Stimulated activated naive CD4-positive, alpha-beta T cell treated with Interleukin-2 at 50 U/mL for 16 hours (primary cell): ENCODE data around the gene RBM4B.

Experiments used
- DNase-seq: peaks from one replicate; lab custom pipeline; 2025; lab: John Stamatoyannopoulos, UW

Gene RBM4B

DNA sequence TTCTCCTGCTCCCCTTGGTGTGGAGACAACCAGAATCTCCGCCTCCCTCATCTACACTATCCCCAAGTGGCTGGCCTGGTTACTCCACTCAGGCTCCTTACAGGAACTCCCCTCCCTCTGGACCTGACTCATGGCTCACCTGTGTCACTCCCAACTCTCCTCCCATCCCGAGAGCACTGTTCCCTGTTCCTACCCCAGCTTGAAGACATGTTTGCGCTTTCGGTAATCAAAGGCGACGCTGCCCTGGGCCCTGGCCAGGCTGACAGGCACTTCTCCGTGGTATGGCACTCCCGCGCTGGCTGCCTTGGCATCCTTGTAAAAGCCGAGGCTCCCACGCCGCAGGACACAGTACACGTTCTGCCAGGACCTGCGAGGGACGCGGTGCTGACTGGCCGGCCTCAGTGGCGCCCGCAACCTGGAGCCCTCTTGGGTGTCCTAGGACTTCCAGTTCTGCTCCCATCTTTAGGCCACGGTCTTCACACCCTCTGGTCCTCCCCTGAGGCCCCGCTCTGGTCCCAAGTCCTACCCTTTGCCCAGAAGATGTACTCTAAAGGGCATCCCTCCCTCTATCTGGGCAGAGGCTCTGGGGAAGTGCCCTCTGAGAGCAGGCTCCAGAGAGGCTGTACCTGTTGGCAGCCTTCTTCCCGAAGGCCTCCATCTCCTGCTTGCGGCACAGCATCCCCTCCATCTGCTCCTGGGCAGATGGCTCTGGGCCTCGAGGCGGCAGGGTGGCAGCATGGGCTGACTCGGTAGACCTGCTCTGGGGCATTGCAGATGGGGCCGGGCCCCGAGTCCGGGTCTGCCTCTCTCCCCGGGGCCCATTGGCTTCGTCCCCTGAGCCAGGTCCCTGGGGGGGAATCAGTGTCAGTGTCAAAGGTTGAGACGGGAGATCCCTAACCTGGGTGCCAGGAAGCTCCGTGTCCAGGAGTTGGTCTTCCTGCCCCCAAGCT, 9.4 kb upstream of the RBM4B start:
- DNase-seq: no peak

DNA sequence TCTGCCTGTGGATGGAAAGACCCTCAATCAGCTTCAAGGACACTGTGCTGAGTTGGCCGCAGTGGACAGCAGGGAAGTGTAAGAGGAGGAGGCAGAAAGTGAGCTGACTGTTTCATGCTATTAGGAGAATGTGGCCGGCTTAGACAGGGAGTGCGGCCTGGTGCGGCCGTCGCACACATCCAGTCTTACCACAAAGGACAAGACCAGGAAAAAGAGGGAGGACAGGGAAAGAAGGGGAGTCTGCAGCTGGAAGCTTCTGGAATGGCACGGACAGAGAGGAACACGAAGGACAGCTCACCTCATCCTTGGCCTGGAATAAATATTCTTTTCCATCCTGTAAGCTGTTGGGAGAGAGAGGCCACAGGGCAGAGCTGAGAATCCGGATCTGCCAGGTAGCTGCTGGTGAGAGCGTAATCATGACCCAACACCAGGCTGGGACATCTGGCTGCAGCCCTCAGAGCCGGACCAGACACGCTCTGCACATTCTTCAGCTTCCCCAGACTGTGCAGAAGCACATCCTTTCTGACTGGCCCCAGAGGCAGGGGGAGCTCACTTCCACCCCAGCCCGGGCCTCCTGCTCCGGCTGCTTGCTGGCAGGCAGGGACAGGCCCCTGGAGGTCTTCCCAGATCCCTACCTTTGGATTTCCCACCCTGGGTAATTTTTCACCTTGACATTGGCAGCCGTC, 8.6 kb upstream of the RBM4B start:
- DNase-seq: no peak

DNA sequence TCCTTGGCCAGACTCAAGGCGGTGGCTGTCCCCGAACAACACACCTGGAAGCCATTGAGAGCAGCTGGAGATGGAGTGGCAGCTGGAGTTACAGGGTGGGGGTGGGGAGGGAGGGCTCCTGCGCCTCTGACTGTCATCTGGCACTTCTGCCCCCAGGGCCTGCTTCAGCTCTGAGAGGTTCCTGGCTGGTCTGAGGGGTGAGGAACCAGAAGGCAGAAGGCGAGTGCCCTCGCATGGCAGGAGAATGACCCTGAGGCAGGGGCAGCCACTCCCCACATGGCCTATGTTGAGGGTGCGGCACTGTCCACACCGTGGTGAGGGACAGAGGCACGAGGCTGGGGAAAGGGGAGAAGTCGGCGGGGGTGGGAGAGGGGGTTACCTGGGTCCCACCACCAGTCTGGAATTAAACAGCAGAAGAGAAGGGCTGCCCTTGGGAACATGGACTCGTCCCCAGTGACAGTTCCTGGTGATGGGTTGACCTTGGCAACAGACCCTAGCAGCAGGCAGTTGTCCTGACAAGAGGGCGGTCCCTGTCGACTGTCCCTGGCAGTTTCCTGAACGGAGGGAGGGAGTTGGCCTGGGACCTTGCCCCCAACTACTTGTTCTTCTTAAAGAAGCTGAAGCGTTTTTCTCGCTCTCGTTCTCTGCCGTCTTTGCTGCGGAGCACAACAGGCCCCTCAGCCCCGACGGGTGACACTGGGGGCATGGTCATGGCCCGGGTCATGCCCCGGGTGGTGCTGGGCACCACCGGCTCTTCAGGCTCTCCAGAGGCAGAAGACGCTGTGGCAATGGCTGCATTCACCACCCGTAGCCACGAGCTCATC, 7.8 kb upstream of the RBM4B start:
- DNase-seq: no peak

DNA sequence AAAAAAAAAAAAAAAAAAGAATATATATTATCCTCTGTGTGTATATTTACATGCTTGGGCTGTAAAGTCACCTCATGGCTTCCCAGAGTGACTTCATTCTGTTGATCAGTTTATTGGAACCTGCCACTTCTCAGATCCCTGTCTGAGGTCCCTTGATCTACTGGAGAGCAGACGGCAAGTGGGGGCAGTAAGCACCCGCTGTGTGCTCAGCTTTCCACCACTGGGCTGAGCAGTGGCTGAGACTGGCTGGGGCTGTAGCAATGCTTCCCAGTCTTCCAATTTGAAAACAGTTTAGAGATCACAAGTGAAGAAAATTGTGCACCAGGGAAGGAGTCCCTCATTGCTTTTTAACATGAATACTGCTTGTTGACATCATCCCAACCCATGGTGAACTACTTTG, 6.9 kb upstream of the RBM4B start:
- no peak for DNase-seq

DNA sequence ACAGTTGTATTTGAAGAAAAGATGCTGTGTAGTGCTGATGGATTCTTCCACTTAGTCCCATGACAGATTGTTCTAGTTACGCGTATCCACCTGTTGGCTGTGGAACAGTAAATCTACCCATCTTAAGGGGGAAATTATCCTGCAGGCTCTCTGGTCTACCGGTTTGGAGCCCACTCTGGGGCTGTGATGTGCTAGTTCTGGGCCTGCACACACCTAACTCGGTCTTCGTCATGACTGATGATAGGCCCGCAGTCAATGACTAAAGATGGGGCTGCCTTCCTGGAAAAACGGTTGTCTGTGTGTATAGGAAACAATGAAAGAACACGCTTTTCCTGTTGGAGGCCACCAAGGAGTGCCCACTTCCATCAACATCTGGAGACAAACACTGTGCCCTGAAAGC, 6.2 kb upstream of the RBM4B start:
- DNase-seq: no peak

DNA sequence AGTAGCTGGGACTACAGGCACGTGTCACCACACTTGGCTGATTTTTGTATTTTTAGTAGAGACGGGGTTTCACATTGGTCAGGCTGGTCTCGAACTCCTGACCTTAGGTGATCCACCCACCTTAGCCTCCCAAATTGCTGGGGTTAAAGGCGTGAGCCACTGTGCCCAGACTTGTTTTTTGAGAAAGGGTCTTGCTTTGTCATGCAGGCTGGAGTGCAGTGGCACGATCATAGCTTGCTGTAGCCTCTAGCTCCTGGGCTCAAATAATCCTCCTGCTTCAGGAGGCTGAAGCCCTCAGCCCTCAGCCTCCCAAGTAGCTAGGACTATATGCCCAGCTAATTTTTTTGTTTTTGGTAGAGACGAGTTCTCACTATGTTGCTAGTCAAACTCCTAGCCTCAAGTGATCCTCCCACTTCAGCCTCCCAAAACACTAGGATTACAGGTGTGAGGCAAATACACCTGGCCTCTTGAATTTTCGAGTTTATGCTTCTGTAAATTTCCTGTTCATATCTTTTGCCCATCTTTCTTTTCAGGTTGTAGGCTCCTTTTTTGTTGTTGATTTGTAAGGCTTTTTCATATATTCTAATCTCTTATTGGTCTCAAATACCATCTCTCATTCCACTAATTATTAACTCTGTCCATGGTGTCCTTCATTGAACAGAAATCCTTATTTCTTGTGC, 3.4 kb upstream of the RBM4B start:
- DNase-seq: no peak

DNA sequence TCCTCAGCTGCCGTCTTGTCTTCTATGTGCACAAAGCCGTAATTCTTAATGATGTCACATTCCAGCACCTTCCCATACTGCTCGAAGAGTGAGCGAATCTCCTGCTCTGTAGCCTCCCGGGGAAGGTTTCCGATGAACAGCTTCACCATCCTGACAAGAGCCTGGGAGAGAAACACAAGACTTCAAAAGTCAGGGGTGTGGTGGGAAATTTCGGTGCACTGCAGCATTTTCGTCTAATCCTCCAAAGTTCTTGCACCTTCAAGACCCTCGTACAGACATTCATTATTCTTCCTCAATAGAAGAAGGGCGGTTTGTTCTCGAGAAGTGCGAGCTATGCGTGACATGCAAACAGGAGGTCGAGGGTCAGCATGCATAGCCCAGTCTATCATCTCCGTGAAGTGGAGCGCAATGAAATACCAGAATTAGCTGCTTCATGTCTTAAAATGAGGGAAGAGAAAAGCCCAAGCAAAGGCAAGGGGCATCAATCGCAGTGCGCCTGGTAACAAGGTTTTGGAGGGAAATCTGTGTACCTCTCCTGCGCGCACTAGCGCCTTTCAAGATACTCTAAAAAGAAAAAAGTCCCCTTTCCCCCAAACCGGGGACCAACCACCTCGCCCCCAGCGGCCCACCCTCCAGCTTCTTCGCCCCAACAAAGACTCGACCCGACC, 622 bp downstream of the RBM4B start:
- DNase-seq: no peak

DNA sequence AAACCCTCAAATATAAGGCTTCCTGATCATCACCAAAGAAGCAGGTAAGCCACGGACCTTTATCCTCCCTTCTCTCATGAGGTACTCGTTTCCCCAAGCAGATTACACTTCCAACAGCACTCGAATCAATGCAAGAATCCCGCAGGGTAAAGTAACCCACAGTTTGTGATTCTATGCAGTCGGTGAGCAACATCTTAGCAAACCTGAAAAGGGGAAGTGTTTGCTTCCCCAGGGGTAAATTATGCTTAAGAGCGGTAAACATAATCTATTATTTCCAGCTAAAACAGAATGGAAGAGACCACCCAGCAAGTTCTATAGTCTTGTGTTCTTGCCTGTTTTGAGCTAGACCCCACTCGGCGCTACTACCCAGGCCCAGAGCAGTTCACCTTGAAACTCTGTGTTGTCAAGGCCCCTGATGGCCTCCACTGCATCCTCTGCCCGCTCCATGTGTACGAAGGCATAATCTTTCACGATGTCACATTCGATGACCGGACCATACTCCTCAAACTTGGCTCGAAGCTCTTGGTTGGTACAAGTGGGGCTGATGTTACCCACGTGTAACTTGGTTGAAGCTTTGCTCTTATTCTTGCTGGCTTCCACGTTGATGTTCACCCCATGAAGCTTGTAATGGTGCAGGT, 1.3 kb downstream of the RBM4B start:
- DNase-seq: no peak

DNA sequence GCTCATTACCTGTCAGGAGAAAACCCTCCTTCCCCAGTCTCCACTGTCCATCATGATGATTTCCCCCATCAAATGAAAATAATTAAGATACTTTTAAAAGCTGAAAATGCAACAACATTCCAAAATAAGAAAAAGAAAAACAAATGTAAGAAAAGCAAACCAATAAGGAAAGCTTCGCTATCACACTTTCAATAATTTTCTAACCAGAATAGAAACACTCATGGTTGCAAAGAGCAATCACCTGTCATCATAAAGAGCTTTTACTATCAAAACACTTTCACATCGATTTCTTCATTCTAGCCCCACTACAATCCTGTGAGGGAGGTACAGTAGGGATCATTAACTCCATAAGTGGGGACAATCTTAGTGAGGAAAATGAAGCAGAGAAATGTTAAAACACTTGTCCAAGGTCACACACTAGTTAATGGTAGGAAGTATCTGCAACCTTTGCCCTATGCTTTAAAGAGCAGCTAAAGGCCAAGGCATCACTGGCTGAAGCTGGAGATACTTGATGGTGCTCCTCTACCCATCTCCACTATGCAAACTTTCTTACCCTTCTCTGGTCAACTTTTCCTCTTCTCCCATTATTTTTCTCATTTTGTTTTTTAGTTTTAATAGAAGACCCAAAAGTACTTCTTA, 2.6 kb downstream of the RBM4B start:
- no peak for DNase-seq

DNA sequence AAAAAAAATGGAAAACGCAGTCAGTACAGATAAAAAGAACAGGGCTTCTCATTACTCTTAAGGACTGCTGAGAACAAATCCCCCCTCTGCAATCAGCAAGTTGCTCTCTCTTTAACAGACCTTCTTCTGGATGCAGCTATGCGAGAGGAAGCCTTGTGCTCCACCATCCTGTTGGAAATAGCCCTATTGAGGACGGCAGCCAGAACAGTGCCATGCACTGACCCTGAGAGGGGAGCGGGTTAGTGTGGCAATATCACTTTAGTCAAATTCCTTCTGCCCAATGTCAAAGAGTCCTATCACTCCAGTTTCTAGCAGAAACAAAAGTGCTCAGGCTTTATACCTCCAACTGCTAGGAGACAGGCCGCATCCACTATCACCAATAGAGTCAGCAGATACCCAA, 6.9 kb downstream of the RBM4B start:
- DNase-seq: no peak

DNA sequence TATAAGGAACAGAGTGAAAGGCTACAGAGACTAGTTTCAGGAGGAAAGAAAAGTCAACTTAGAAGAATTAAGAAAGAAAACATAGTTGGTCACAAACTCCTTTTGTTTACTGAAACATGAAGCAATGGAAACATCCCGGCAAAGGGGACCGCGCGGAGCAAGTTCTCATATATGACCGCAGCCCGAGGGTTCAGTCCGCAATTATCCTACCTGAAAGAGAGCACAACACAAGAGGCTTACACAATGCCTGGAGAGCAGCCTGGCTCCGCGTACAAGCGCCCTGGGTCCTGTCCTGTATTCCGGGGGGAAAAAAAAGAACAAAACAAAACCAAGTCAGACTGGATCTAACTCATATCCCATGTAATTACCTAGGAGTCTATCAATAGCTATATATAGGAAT, 12.3 kb downstream of the RBM4B start:
- DNase-seq: no peak

DNA sequence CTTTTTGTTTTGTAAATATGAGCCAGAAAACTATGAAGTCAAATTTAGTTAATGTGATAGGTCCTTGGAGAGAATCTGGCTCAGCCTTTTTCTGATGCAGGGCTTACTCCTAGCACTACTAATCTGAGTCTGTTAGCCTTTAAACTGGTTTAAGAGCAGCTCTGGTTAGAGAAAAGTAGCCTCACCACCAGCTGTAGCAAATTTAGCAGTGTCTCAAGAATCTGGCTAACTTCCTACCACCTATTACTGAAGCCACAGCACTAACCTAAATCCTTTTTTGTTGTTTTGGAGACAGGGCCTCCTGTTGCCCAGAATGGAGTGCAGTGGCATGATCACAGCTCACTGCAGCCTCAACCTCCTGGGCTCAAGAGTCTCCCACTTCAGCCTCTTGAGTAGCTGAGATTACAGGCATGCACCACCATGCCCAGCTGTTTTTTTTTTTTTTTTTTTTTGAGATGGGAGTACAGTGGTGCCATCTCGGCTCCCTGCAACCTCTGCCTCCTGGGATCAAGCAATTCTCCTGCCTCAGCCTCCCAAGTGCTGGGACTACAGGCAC, 13.9 kb downstream of the RBM4B start:
- DNase-seq: no peak

DNA sequence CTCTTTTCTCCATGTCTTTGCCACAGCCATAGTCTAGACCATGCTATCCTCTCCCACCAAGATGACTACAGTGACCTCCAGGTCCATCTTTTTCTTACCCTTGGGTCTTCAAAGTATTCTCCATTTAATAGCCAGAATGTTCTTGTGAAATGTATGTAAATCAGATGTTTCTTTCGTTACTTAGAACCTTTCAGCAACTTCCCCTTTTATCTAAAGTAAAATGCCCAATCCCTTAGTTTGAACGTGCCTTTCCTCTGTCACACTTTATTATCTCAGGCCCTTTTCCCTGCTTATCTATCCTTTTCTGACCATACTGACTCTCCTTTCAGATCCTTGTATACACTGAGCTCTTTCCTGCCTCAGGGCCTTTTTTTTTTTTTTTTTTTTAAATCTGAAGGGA, 17.9 kb downstream of the RBM4B start:
- DNase-seq: no peak

DNA sequence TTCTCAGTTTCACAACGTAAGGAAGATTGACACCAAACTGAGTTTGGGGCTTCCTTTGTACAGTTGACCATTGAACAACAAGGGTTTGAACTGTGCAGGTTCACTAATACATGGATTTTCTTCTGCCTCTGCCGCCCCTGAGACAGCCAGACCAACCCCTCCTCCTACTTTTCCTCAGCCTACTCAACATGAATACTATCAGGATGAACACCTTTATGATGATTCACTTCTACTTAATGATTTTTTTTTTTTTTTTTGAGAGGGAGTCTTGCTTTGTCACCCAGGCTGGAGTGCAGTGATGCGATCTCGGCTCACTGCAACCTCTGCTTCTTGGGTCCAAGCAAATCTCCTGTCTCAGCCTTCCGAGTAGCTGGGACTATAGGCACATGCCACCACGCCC, 24.6 kb downstream of the RBM4B start:
- DNase-seq: no peak

DNA sequence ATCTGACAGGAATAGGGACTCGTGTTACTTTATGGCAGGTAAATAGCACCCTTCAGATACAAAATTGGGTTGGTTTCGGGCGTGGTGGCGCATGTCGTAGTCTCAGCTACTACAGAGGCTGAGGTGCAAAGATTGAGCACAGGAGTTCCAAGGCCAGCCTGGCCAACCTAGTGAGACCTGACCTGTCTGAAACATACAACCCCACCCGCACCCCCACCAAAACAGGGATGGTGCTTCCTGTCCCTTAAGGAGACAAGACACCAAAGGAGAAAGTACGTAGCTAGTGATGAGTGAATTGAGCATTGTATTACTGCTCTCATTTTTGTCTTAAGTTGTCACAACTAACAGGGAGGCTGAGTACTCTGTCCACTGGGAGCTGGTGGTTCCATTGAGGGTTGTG, 25.0 kb downstream of the RBM4B start:
- DNase-seq: no peak

DNA sequence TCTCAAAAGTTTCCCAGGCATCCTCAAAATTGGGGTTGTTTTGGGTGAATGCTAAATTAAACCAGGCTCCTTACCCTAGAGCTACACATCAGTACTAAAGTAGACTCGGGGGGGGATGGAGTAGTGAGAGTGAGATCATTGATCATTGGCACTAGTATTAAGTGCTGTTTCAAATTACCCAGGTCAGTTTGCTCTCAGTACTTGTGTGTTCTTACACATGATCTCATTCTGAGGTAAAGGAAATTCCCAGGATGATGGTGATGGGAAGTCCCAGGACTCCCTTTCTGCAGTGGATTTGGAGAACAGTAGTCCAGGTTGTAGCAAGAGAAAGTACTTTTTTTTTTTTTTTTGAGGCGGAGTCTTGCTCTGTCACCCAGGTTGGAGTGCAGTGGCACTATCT, 26.7 kb downstream of the RBM4B start:
- DNase-seq: no peak

DNA sequence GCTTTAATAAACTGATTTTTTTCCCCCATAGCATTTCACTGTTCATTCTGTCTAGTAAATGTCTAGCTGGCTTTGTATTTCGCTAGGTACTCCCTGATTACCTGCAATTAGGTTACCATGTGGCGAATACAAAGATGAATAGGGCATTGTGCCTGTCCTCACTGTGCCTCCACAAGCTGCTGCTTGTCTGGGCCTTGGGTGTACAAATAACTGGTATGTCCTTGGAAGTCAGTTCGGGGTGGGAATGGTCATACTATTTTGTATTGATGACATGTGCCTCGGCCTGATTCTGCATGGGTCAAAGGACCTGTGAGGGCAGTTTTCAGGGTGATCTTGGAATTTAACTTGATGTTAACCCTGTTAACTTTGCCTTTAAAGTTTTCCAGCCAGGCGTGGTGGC, 27.8 kb downstream of the RBM4B start:
- DNase-seq: no peak

DNA sequence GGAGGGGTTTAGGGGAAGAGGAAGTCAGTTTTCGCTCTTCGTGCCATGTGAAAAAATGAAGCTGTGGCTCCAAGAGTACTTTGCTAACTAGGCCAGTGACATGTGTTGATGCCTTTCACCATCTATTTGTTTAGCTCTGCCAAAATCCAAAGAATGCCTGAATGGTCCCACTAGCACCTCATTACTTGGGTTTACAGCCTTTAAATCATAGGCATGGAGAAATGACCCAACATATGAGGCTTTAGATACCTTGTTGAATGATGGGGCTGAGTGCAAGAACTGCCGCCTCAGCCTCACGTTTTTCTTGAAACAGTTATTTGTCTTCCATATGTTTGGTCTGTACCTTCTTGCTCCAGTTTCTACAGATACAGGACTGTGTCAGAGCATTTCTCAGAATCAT, 30.9 kb downstream of the RBM4B start:
- DNase-seq: no peak

DNA sequence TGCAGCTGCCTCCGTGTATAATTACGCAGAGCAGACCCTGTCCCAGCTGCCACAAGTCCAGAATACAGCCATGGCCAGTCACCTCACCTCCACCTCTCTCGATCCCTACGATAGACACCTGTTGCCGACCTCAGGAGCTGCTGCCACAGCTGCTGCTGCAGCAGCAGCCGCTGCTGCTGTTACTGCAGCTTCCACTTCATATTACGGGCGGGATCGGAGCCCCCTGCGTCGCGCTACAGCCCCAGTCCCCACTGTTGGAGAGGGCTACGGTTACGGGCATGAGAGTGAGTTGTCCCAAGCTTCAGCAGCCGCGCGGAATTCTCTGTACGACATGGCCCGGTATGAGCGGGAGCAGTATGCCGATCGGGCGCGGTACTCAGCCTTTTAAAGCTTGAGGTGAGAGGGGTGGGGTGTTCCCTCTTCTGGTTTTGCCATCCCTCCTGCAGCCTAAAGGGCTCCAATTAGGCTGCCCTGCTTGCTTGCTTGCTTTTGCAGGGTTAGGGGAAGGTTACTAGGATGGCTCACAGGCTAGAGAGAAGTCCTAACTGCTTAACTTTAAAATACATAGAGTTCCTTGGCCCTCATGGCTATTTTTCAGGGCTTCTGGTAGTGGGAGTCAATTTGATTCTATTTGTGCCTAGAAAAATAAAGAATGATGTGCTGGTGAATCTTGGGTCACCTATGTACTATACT, 33.8 kb downstream of the RBM4B start:
- no peak for DNase-seq

DNA sequence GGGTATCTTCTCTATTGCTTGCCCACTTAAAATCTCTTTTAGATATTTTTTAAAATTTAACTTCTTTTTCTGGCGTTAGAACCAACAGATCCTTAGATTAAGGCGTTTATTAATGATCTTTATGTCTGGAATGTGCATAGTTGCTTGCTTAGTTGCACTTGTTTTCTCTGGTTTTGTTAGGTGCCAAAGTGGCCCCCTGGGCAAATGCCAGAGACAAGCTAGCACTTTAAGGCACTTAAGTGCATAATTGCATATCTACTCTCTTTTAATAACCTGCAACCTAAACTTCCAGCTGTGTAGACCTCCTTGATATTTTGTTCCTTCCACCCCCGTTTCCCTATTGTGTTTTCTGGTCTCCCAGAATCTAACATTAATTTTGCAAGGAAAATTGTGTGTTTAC, 35.9 kb downstream of the RBM4B start:
- DNase-seq: no peak
